Measurements from ENCODE around the gene DISC1.
"Not testable (repeated sequence)": the region's sequence is repeated elsewhere in the genome, so short reads cannot be mapped to it uniquely, and the experiment has no call there.

The DISC1 gene

DNA sequence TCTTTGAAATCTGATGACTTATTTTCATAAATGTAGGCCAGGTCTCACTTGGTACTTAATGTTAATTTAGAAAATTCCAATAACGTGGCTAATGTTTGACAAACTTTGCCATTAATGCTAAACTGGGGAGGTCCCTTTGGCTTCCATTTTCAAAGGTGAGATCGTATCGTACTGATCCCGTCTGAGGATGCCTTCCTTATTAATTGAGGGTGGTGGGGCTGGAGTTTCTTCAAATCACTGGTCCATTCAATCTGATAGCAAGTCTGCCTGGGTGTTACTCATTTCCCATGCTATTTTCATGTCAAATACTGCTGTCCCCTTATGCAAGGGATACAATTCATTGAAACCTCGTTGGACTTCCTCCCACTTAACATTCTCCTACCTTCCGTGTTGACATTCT, 327.1 kb downstream of the DISC1 start:
- no peak overlapping the region for H3K4me3 ChIP-seq (replicated peaks; ENCODE audit: low read depth, low read length)
- TF ChIP-seq, protein P1, sequence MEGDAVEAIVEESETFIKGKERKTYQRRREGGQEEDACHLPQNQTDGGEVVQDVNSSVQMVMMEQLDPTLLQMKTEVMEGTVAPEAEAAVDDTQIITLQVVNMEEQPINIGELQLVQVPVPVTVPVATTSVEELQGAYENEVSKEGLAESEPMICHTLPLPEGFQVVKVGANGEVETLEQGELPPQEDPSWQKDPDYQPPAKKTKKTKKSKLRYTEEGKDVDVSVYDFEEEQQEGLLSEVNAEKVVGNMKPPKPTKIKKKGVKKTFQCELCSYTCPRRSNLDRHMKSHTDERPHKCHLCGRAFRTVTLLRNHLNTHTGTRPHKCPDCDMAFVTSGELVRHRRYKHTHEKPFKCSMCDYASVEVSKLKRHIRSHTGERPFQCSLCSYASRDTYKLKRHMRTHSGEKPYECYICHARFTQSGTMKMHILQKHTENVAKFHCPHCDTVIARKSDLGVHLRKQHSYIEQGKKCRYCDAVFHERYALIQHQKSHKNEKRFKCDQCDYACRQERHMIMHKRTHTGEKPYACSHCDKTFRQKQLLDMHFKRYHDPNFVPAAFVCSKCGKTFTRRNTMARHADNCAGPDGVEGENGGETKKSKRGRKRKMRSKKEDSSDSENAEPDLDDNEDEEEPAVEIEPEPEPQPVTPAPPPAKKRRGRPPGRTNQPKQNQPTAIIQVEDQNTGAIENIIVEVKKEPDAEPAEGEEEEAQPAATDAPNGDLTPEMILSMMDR (IDR thresholded peaks at IDR 0.05; ENCODE audit: low read length, missing control alignments), result no peak
- DNase-seq (ENCODE audit: low read depth), result no peak

DNA sequence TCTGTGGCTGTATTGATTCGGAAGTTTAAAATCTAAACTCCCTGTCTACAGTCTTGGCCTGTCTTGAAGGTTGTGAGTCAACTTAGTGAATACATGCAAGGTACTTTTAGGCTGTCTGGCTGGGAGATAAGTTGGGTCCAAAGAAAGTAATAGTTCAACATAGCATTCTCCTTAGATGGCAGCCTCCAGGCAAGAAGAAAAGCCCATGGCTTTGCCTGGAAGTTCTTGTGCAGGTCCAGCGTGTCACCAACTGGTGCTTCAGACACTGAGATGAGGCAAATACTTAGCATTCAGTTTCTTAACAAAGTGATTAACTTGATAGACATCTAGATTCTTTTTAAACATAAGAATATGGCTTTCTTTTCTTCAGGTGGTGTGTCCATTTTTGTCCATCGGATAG, 328.2 kb downstream of the DISC1 start:
- H3K4me3 ChIP-seq (replicated peaks; ENCODE audit: low read depth, low read length), result no peak overlapping the region
- TF ChIP-seq, protein P1 (IDR thresholded peaks at IDR 0.05; ENCODE audit: low read length, missing control alignments), result no peak
- no peak for DNase-seq (ENCODE audit: low read depth)

DNA sequence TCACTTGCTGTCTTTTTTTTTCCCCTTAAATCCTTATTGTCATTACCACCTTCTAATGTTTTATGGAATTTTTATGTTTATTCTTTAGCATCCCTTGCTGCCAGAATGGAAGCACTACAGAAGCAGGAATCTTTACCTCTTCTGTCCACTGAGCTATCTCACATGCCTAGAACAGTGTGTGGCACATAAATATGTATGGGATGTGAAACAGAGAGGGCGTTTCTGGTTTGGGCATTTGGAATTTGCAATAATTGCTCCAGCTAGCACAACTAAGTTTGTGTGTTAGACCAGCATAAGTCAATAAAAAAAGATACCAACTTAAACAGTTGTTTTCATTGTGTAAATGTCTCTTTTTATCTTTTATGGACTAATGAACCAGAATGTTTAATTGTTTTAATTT, 330.8 kb downstream of the DISC1 start:
- DNase-seq (ENCODE audit: low read depth), result no peak
- TF ChIP-seq, protein P1 (IDR thresholded peaks at IDR 0.05; ENCODE audit: low read length, missing control alignments), result no peak

DNA sequence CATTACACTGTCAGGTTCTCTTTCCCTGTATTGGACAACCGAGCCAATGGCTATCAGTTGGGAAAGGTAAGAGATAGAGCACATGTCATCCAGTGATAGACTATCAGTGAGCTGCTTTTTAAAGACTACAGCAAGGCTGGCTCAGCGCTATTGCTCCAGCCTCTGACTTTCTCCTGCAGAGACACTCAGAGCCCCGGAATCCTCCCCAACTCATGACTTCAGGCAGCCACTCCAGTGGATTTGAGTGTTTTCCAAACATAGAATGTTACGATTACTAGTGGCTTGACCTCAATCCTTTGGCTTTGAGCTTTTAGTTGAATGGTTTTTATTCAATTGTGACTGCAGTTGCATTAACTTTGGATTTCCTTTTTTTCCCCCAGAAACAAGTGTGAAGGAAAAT, 331.9 kb downstream of the DISC1 start:
- H3K4me3 ChIP-seq (replicated peaks; ENCODE audit: low read depth, low read length), result no peak overlapping the region
- TF ChIP-seq, protein P1 (IDR thresholded peaks at IDR 0.05; ENCODE audit: low read length, missing control alignments), result no peak
- no peak for DNase-seq (ENCODE audit: low read depth)

More for the DNA sequence above, 330.8 kb downstream of the DISC1 start:
- H3K4me3 ChIP-seq (replicated peaks; ENCODE audit: low read depth, low read length), result no peak overlapping the region

DNA sequence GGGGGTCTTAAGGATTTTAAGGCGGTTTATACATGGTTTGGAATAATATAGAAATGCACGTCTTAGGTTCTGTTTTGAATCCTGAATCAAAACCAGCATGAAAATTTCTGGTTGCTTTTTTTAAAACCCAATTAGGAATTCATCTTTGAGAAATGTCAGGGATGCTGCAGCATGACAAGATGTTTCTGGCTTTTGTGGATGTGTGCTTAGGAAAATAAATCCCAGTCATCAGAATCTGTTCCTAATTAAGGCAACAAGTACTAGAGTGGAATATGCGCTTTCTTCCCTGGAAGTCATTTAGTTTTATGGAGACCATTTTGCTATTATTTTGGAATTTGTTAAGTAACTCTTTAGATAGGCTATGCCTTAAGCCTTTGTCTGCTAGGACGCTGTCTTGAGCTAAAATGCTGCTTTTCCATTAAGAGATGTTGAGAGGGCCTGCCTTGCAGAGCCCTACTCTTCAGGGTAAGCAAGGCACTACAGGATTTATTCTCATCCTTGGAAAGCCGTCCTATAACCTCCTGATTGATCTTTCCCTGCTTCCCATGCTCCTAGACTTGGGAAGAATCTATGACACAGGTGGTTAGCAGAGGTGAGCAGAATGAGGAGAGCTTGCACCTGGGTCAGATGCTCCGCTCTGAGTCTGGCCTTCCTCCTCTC, 332.8 kb downstream of the DISC1 start:
- H3K4me3 ChIP-seq (replicated peaks; ENCODE audit: low read depth, low read length), result no peak overlapping the region
- TF ChIP-seq, protein P1 (IDR thresholded peaks at IDR 0.05; ENCODE audit: low read length, missing control alignments), result no peak
- no peak for DNase-seq (ENCODE audit: low read depth)

DNA sequence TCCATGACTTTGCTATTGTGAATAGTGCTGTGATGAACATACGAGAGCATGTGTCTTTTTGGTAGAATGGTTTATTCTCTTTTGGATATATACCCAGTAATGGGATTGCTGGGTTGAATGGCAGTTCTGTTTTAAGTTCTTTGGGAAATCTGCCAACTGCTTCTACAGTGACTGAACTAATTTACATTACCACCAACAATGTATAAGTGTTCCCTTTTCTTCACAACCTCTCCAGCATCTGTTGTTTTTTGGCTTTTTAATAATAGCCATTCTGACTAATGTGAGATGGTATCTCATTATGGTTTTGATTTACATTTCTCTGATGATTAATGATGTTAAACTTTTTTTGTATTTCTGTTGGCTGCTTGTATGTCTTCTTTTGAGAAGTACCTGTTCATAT, 335.2 kb downstream of the DISC1 start:
- not testable (repeated sequence) for H3K4me3 ChIP-seq (replicated peaks; ENCODE audit: low read depth, low read length); DNase-seq (ENCODE audit: low read depth)

DNA sequence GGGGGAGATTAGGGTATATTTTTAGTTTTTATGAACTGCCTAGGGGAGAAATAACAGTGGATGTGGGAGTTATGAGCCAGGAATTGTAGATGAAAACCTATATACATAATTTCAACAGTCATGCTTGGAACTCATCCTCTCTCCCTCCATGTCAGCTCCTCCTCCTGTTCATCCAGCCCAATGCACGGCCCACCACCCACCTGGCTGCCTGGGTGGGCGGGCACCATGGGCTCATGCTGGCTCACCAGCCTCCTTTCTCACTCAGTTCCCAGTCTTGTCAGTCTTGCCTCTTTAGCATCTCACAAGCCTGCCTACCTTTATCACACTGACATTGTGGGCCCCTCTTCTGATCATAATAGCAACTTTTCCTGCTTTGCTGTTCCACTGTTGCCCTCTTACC, 336.0 kb downstream of the DISC1 start:
- TF ChIP-seq, protein P1 (IDR thresholded peaks at IDR 0.05; ENCODE audit: low read length, missing control alignments), result no peak
- no peak overlapping the region for H3K4me3 ChIP-seq (replicated peaks; ENCODE audit: low read depth, low read length)
- no peak for DNase-seq (ENCODE audit: low read depth)
